Panc1 (cell line): ENCODE measurements around the gene KIF18B.

Source experiments
- CTCF ChIP-seq: fragments of 450-650 bp; IDR thresholded peaks from 2 replicates; pipeline ENCODE4 v1.5.1; 2017; ENCODE audit warnings: mild to moderate bottlenecking
- POLR2AphosphoS5 ChIP-seq: IDR thresholded peaks from 2 replicates; pipeline ENCODE4 v1.6.1; 2012; ENCODE audit warnings: mild to moderate bottlenecking, low read depth, low read length, moderate library complexity
- REST ChIP-seq, 2 experiments: IDR thresholded peaks; 2 replicates each; pipeline ENCODE4 v1.6.1; 2011 to 2012; ENCODE audit warnings: low read depth in 2 of 2, control low read depth in 1 of 2, low read length in 1 of 2, mild to moderate bottlenecking in 1 of 2, moderate library complexity in 1 of 2; ENCODE audit not compliant: insufficient read depth in 1 of 2
- SIN3A ChIP-seq: IDR thresholded peaks from 2 replicates; pipeline ENCODE4 v1.6.1; 2012; ENCODE audit warnings: low read depth, mild to moderate bottlenecking, low read length, moderate library complexity, borderline replicate concordance; ENCODE audit not compliant: insufficient read depth
- TCF7L2 ChIP-seq: IDR thresholded peaks from 2 replicates; pipeline ENCODE4 v1.6.1; 2011; ENCODE audit warnings: mild to moderate bottlenecking, low read depth, low read length, inconsistent platforms

- TF ChIP-seq CTCF (no peak), REST (IDR thresholded peaks at IDR 0.05; ENCODE audit: insufficient read depth in 1 of 2, low read depth in 2 of 2, low read length in 1 of 2) (no peak), SIN3A (no peak), POLR2AphosphoS5 (no peak), TCF7L2 (no peak)
These were observed 782 bp upstream of the KIF18B start for GRCh38 chr17:44948315-44948795.
